ENCODE measurements around the gene AATK. TPM values are rescaled to one million over a fixed set of nuclear protein-coding genes. Genes with fewer than 3 reads are reported as not detected.

Gene AATK
- total and polyA plus RNA-seq, 2 experiments from 2014 or later = 1.1 to 5.0 TPM

- Histone ChIP-seq H3K36me3 (ENCODE audit: insufficient read depth) (no peaks in the 10 kb centered on the region), H3K4me3 (no peak overlapping the region), H3K4me1 (ENCODE audit: insufficient read depth) (no peaks in the 10 kb centered on the region), H4K20me1 (replicated peaks; ENCODE audit: insufficient read depth) (no peaks in the 10 kb centered on the region), H3K79me2 (replicated peaks; ENCODE audit: insufficient read depth) (no peaks in the 10 kb centered on the region), H3K4me2 (no peak overlapping the region), H3K27ac (ENCODE audit: low read depth) (no peak overlapping the region), H3K9me2 (ENCODE audit: insufficient read depth) (no peaks in the 10 kb centered on the region), H2AFZ (no peak overlapping the region), H3K27me3 (ENCODE audit: insufficient read depth) (no peaks in the 10 kb centered on the region), H3F3A (replicated peaks; ENCODE audit: low read depth) (no peaks in the 10 kb centered on the region)
- Mint-ChIP-seq H3K36me3 (ENCODE audit: low read depth) (no peaks in the 10 kb centered on the region), H3K9me3 (no peaks in the 10 kb centered on the region), H3K27me3 (ENCODE audit: insufficient read depth, low read depth, poor library complexity) (peaks cover 12% of the 10 kb centered on the region), H3K4me3 (peak overlapping the region; percentile 48; the same call in 2 of the 3 replicates), H3K4me1 (peaks cover 3% of the 10 kb centered on the region; the same call in 2 of the 3 replicates), H3K27ac (no peak overlapping the region)
- DNase-seq (ENCODE audit: low spot score) = peak; percentile 68
- peak; percentile 50 for TF ChIP-seq REST (IDR thresholded peaks at IDR 0.05; ENCODE audit: unreplicated experiment)
- no peak for TF ChIP-seq EZH2phosphoT487 (IDR thresholded peaks at IDR 0.05; ENCODE audit: unreplicated experiment)
- TF ChIP-seq STAT1 (IDR thresholded peaks at IDR 0.05; ENCODE audit: unreplicated experiment) = no peak
- TF ChIP-seq JUNB (IDR thresholded peaks at IDR 0.05; ENCODE audit: unreplicated experiment) = no peak
- TF ChIP-seq POLR2AphosphoS5 (IDR thresholded peaks at IDR 0.05; ENCODE audit: low read depth) = 0 out of 2 replicates have a peak, but pooled peaks have one; percentile 18
- TF ChIP-seq CTCF (conservative IDR thresholded peaks at IDR 0.05; ENCODE audit: low read depth in 2 of 2) = peak in 1 of 2 experiments; percentile 43; a peak in 3 of 4 replicates
- TF ChIP-seq ZNF114 (CRISPR knock-in tag; IDR thresholded peaks at IDR 0.05) = no peak
- TF ChIP-seq EZH2 (IDR thresholded peaks at IDR 0.05; ENCODE audit: low read depth, unreplicated experiment) = no peak
- no peak for TF ChIP-seq NANOG (IDR thresholded peaks at IDR 0.05; ENCODE audit: borderline replicate concordance)
- TF ChIP-seq ETS1 (IDR thresholded peaks at IDR 0.05) = no peak
- TF ChIP-seq CREB1 (CRISPR knock-in tag; IDR thresholded peaks at IDR 0.05; ENCODE audit: low read depth) = no peak
- TF ChIP-seq ZNF462 (CRISPR knock-in tag; IDR thresholded peaks at IDR 0.05) = no peak
- no peak for TF ChIP-seq ZNF331 (CRISPR knock-in tag; IDR thresholded peaks at IDR 0.05; ENCODE audit: low read depth)
- ATAC-seq = peak; percentile 20
These were observed 43.9 kb downstream of the AATK start for GRCh38 chr17:81121841-81122733.

All from GM23338 (cell line).